OCI-LY7 (cell line): ENCODE results near the gene USP31. TPM values are rescaled to one million over a fixed set of nuclear protein-coding genes. Genes with fewer than 3 reads are reported as not detected.
"Not testable (repeated sequence)": the region's sequence is repeated elsewhere in the genome, so short reads cannot be mapped to it uniquely, and the experiment has no call there.

Source experiments
- BruUV-seq: library from RNA; stranded (reverse); fragments of 400-500 nt; replicated peaks from 2 replicates; lab custom pipeline; 2021; lab: Mats Ljungman, UMichigan
- CTCF ChIA-PET: fragments of 300-600 bp; sonication (Branson Sonifier 250); formaldehyde crosslinking; loops from one replicate; lab custom pipeline; 2022; ENCODE audit warnings: antibody characterized with exemption; ENCODE audit not compliant: unreplicated experiment; lab: Charles Lee
- POLR2A ChIA-PET: fragments of 300-600 bp; sonication (Branson Sonifier 250); formaldehyde crosslinking; loops from one replicate; lab custom pipeline; 2022; ENCODE audit warnings: antibody characterized with exemption; lab: Charles Lee
- DNase-seq: peaks from one replicate; pipeline ENCODE4 v3.0.0-alpha.2; 2015; ENCODE audit warnings: low spot score
- H2AFZ ChIP-seq: fragments of 200-600 bp; sonication (generic), shearing (Covaris generic); 2 replicates; pipeline ENCODE4 v1.6.1; 2014; ENCODE audit warnings: mild to moderate bottlenecking, antibody characterized with exemption, low read length, moderate library complexity
- H3K27ac ChIP-seq: fragments of 200-600 bp; sonication (generic); 2 replicates; pipeline ENCODE4 v1.5.1; 2014; ENCODE audit warnings: mixed run types, low read depth, mild to moderate bottlenecking, moderate library complexity, low read length, inconsistent platforms; ENCODE audit not compliant: poor library complexity, severe bottlenecking
- H3K36me3 ChIP-seq: fragments of 200-600 bp; sonication (generic); 2 replicates; pipeline ENCODE4 v1.6.1; 2014; ENCODE audit warnings: mild to moderate bottlenecking, antibody characterized with exemption, low read length, moderate library complexity, mixed read lengths; ENCODE audit not compliant: insufficient read depth
- H3K4me1 ChIP-seq: fragments of 200-600 bp; sonication (generic); 2 replicates; pipeline ENCODE4 v1.5.1; 2014; ENCODE audit warnings: mild to moderate bottlenecking, low read length; ENCODE audit not compliant: insufficient read depth, poor library complexity, severe bottlenecking
- H3K4me2 ChIP-seq: fragments of 200-600 bp; sonication (generic); 2 replicates; pipeline ENCODE4 v1.6.1; 2014; ENCODE audit warnings: mild to moderate bottlenecking, low read length
- H3K4me3 ChIP-seq: fragments of 200-600 bp; sonication (generic); 2 replicates; pipeline ENCODE4 v1.5.1; 2014; ENCODE audit warnings: mild to moderate bottlenecking, low read depth, low read length; ENCODE audit not compliant: poor library complexity, severe bottlenecking
- H3K79me2 ChIP-seq: fragments of 200-600 bp; sonication (generic); 2 replicates; pipeline ENCODE4 v1.6.1; 2016; ENCODE audit warnings: low read depth, mild to moderate bottlenecking, low read length, moderate library complexity, mixed read lengths; ENCODE audit not compliant: insufficient read depth
- H3K9me2 ChIP-seq: fragments of 200-600 bp; sonication (generic); 2 replicates; pipeline ENCODE4 v1.6.1; 2016; ENCODE audit warnings: mild to moderate bottlenecking, low read length, mixed read lengths; ENCODE audit not compliant: insufficient read depth
- H3K9me3 ChIP-seq: fragments of 200-600 bp; sonication (generic); 2 replicates; pipeline ENCODE4 v1.6.1; 2014; ENCODE audit warnings: mild to moderate bottlenecking, mixed run types, low read length, mixed read lengths
- H4K20me1 ChIP-seq: fragments of 200-600 bp; sonication (generic); 2 replicates; pipeline ENCODE4 v1.6.1; 2014; ENCODE audit warnings: mild to moderate bottlenecking, antibody characterized with exemption, low read length, moderate library complexity, mixed read lengths; ENCODE audit not compliant: insufficient read depth
- CTCF ChIP-seq: fragments of 200-600 bp; sonication (generic); conservative IDR thresholded peaks from 2 replicates; pipeline ENCODE4 v1.5.1; 2014; ENCODE audit warnings: mild to moderate bottlenecking, antibody characterized with exemption, low read length, moderate library complexity, mixed read lengths
- EZH2phosphoT487 ChIP-seq: fragments of 200-600 bp; sonication (generic); IDR thresholded peaks from 2 replicates; pipeline ENCODE4 v1.6.1; 2018; ENCODE audit warnings: low read depth, borderline replicate concordance, mild to moderate bottlenecking, mixed run types, antibody characterized with exemption, low read length, moderate library complexity, mixed read lengths
- intact Hi-C: fragments of 100-400 bp; cut with micrococcal nuclease; formaldehyde crosslinking; loops from one replicate; pipeline ENCODE4 v1.10.0; 2022; ENCODE audit not compliant: unreplicated experiment
- total RNA-seq, 2 experiments: library from RNA; depleted of rRNA in 1 of 2; stranded (reverse); fragments of >200 nt in 1 of 2; shearing (Covaris generic) in 1 of 2; gene quantifications; 2 replicates each; pipeline ENCODE4 v1.2.3, GENCODE V29; 2014 to 2022

Gene USP31
- total RNA-seq, 2 experiments from 2014 or later = 9.0 to 12.2 TPM

- Histone ChIP-seq H3K36me3 (peaks cover 39% of the 10 kb centered on the region), H4K20me1 (no peaks in the 10 kb centered on the region), H3K4me2 (no peak overlapping the region), H3K4me1 (no peaks in the 10 kb centered on the region), H3K4me3 (no peak overlapping the region), H3K79me2 (no peaks in the 10 kb centered on the region), H3K9me3 (no peaks in the 10 kb centered on the region), H2AFZ (no peak overlapping the region), H3K27ac (no peak overlapping the region), H3K9me2 (no peaks in the 10 kb centered on the region)
- BruUV-seq = no TSS peak
- TF ChIP-seq CTCF = no peak
- TF ChIP-seq EZH2phosphoT487 = no peak
- POLR2A ChIA-PET = no interaction called here
- no peak for DNase-seq
- CTCF ChIA-PET = no interaction called here
- intact Hi-C loops = no loop called here
These were observed 48.2 kb downstream of the USP31 start for GRCh38 chr16:23101012-23101550.

- H3K36me3 ChIP-seq = peaks cover 20% of the 10 kb centered on the region
- intact Hi-C loops, H3K9me2 ChIP-seq, H4K20me1 ChIP-seq, CTCF ChIA-PET, H3K4me3 ChIP-seq, DNase-seq, H2AFZ ChIP-seq, H3K27ac ChIP-seq, H3K79me2 ChIP-seq, H3K9me3 ChIP-seq, H3K4me1 ChIP-seq, BruUV-seq, H3K4me2 ChIP-seq: not testable (repeated sequence)
- POLR2A ChIA-PET = interaction anchor here (0.7 kb wide), 1 partner anchor 398 kb away, joined by 4 read pairs; no protein-coding TSS in a partner anchor
These were observed 52.8 kb downstream of the USP31 start for GRCh38 chr16:23096450-23096849.

GRCh38 chr16:23094136-23094535 is 55.1 kb downstream of the USP31 start:
- H2AFZ ChIP-seq, H3K27ac ChIP-seq, BruUV-seq, intact Hi-C loops, DNase-seq, H3K9me3 ChIP-seq, H3K79me2 ChIP-seq, H3K4me3 ChIP-seq, H3K9me2 ChIP-seq, CTCF ChIA-PET, H3K4me2 ChIP-seq, H4K20me1 ChIP-seq, H3K4me1 ChIP-seq, POLR2A ChIA-PET: not testable (repeated sequence)
- H3K36me3 ChIP-seq = peaks cover 12% of the 10 kb centered on the region

- CTCF ChIA-PET = no interaction called here
- no peak for TF ChIP-seq CTCF
- no peak for TF ChIP-seq EZH2phosphoT487
- H3K79me2 ChIP-seq = no peaks in the 10 kb centered on the region
- no peaks in the 10 kb centered on the region for H3K9me3 ChIP-seq
- no peaks in the 10 kb centered on the region for H3K9me2 ChIP-seq
- BruUV-seq = no TSS peak
- H3K36me3 ChIP-seq = peaks cover 17% of the 10 kb centered on the region
- H3K4me2 ChIP-seq = no peak overlapping the region
- H4K20me1 ChIP-seq = no peaks in the 10 kb centered on the region
- no peak overlapping the region for H2AFZ ChIP-seq
- H3K4me3 ChIP-seq = no peak overlapping the region
- POLR2A ChIA-PET = no interaction called here
- no peak overlapping the region for H3K27ac ChIP-seq
- no peak for DNase-seq
- intact Hi-C loops = no loop called here
- no peaks in the 10 kb centered on the region for H3K4me1 ChIP-seq
These were observed 56.5 kb downstream of the USP31 start for GRCh38 chr16:23092801-23093117.
